OCI-M2 (cell line): Measurements from ENCODE around the gene PCID2.

Experiments used
- DNase-seq: peaks from one replicate; lab custom pipeline; 2025; ENCODE audit not compliant: unreplicated experiment; lab: John Stamatoyannopoulos, UW

The PCID2 gene

GRCh38 chr13:113150550-113151365, 57.7 kb downstream of the PCID2 start:
- DNase-seq: no peak

GRCh38 chr13:113149711-113150549, 58.5 kb downstream of the PCID2 start:
- DNase-seq: no peak

GRCh38 chr13:113148940-113149503, 59.4 kb downstream of the PCID2 start:
- DNase-seq: no peak

GRCh38 chr13:113148407-113148806, 60.1 kb downstream of the PCID2 start:
- DNase-seq: no peak

- no peak for DNase-seq
Measured at GRCh38 chr13:113147206-113147605, 61.3 kb downstream of the PCID2 start.

- DNase-seq: no peak
Measured at GRCh38 chr13:113146750-113147149, 61.7 kb downstream of the PCID2 start.

- DNase-seq: no peak
Measured at GRCh38 chr13:113145911-113146598, 62.4 kb downstream of the PCID2 start.

GRCh38 chr13:113145496-113145895, 63.0 kb downstream of the PCID2 start:
- DNase-seq: no peak

- no peak for DNase-seq
Measured at GRCh38 chr13:113144255-113144629, 64.2 kb downstream of the PCID2 start.

- no peak for DNase-seq
Measured at GRCh38 chr13:113143466-113144254, 64.8 kb downstream of the PCID2 start.

GRCh38 chr13:113142876-113143275, 65.6 kb downstream of the PCID2 start:
- no peak for DNase-seq

GRCh38 chr13:113141601-113141970, 66.9 kb downstream of the PCID2 start:
- DNase-seq: no peak

GRCh38 chr13:113140677-113141600, 67.5 kb downstream of the PCID2 start:
- DNase-seq: no peak

- no peak for DNase-seq
Measured at GRCh38 chr13:113139577-113139976, 68.9 kb downstream of the PCID2 start.

GRCh38 chr13:113138792-113139551, 69.5 kb downstream of the PCID2 start:
- DNase-seq: no peak

GRCh38 chr13:113137691-113138298, 70.7 kb downstream of the PCID2 start:
- no peak for DNase-seq

- DNase-seq: no peak
Measured at GRCh38 chr13:113135281-113135760, 73.1 kb downstream of the PCID2 start.
